ENCODE measurements around the gene YWHAQ.
A peak's percentile ranks its signal among the peaks of the same experiment; 100 is the strongest.

Gene YWHAQ

DNA sequence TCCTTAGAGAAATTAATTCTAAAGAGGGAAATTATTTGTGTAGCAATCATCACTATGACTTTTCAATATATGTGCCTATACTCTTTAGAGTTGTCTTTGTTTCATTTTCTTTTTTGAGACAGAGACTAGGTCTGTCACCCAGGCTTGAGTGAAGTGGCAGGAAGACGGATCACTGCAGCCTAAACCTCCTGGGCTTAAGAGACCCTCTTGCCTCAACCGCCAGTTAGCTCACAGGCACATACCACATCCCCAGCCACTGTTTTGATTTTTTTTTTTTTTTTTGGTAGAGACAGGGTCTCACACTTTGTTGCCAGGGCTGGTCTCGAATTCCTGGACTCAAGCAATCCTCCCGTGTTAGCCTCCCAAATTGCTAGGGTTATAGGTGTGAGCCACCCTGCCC lies 12.4 kb downstream of the YWHAQ start:
- ATAC-seq: no peak
- TF ChIP-seq, protein P1, sequence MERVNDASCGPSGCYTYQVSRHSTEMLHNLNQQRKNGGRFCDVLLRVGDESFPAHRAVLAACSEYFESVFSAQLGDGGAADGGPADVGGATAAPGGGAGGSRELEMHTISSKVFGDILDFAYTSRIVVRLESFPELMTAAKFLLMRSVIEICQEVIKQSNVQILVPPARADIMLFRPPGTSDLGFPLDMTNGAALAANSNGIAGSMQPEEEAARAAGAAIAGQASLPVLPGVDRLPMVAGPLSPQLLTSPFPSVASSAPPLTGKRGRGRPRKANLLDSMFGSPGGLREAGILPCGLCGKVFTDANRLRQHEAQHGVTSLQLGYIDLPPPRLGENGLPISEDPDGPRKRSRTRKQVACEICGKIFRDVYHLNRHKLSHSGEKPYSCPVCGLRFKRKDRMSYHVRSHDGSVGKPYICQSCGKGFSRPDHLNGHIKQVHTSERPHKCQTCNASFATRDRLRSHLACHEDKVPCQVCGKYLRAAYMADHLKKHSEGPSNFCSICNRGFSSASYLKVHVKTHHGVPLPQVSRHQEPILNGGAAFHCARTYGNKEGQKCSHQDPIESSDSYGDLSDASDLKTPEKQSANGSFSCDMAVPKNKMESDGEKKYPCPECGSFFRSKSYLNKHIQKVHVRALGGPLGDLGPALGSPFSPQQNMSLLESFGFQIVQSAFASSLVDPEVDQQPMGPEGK (CRISPR knock-in tag; IDR thresholded peaks at IDR 0.05; ENCODE audit: borderline replicate concordance): no peak
- no peak for TF ChIP-seq ZNF8 (CRISPR knock-in tag; IDR thresholded peaks at IDR 0.05)
- no peak for TF ChIP-seq ZC3H10 (CRISPR knock-in tag; IDR thresholded peaks at IDR 0.05)
- no peak for TF ChIP-seq ARNTL (CRISPR knock-in tag; IDR thresholded peaks at IDR 0.05; ENCODE audit: borderline replicate concordance, low read depth)
- no peak for TF ChIP-seq TOX (CRISPR knock-in tag; IDR thresholded peaks at IDR 0.05; ENCODE audit: borderline replicate concordance)
- TF ChIP-seq SNAI2 (CRISPR knock-in tag; IDR thresholded peaks at IDR 0.05): no peak
- no peak for TF ChIP-seq ZNF70 (CRISPR knock-in tag; IDR thresholded peaks at IDR 0.05)
- TF ChIP-seq, protein P2, sequence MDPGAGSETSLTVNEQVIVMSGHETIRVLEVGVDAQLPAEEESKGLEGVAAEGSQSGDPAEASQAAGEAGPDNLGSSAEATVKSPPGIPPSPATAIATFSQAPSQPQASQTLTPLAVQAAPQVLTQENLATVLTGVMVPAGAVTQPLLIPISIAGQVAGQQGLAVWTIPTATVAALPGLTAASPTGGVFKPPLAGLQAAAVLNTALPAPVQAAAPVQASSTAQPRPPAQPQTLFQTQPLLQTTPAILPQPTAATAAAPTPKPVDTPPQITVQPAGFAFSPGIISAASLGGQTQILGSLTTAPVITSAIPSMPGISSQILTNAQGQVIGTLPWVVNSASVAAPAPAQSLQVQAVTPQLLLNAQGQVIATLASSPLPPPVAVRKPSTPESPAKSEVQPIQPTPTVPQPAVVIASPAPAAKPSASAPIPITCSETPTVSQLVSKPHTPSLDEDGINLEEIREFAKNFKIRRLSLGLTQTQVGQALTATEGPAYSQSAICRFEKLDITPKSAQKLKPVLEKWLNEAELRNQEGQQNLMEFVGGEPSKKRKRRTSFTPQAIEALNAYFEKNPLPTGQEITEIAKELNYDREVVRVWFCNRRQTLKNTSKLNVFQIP (CRISPR knock-in tag; IDR thresholded peaks at IDR 0.05; ENCODE audit: borderline replicate concordance, low read depth): no peak
- TF ChIP-seq, protein P3, sequence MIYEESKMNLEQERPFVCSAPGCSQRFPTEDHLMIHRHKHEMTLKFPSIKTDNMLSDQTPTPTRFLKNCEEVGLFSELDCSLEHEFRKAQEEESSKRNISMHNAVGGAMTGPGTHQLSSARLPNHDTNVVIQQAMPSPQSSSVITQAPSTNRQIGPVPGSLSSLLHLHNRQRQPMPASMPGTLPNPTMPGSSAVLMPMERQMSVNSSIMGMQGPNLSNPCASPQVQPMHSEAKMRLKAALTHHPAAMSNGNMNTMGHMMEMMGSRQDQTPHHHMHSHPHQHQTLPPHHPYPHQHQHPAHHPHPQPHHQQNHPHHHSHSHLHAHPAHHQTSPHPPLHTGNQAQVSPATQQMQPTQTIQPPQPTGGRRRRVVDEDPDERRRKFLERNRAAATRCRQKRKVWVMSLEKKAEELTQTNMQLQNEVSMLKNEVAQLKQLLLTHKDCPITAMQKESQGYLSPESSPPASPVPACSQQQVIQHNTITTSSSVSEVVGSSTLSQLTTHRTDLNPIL (CRISPR knock-in tag; IDR thresholded peaks at IDR 0.05; ENCODE audit: low read depth): no peak
- no peak for TF ChIP-seq BACH2 (CRISPR knock-in tag; IDR thresholded peaks at IDR 0.05; ENCODE audit: borderline replicate concordance)
- TF ChIP-seq ISL1 (CRISPR knock-in tag; IDR thresholded peaks at IDR 0.05): no peak
- TF ChIP-seq, protein P4, sequence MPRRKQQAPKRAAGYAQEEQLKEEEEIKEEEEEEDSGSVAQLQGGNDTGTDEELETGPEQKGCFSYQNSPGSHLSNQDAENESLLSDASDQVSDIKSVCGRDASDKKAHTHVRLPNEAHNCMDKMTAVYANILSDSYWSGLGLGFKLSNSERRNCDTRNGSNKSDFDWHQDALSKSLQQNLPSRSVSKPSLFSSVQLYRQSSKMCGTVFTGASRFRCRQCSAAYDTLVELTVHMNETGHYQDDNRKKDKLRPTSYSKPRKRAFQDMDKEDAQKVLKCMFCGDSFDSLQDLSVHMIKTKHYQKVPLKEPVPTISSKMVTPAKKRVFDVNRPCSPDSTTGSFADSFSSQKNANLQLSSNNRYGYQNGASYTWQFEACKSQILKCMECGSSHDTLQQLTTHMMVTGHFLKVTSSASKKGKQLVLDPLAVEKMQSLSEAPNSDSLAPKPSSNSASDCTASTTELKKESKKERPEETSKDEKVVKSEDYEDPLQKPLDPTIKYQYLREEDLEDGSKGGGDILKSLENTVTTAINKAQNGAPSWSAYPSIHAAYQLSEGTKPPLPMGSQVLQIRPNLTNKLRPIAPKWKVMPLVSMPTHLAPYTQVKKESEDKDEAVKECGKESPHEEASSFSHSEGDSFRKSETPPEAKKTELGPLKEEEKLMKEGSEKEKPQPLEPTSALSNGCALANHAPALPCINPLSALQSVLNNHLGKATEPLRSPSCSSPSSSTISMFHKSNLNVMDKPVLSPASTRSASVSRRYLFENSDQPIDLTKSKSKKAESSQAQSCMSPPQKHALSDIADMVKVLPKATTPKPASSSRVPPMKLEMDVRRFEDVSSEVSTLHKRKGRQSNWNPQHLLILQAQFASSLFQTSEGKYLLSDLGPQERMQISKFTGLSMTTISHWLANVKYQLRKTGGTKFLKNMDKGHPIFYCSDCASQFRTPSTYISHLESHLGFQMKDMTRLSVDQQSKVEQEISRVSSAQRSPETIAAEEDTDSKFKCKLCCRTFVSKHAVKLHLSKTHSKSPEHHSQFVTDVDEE (CRISPR knock-in tag; IDR thresholded peaks at IDR 0.05): no peak
- TF ChIP-seq RARB (CRISPR knock-in tag; IDR thresholded peaks at IDR 0.05): no peak
- no peak for TF ChIP-seq GLIS3 (CRISPR knock-in tag; IDR thresholded peaks at IDR 0.05)
- TF ChIP-seq ZFP3 (CRISPR knock-in tag; IDR thresholded peaks at IDR 0.05): no peak

DNA sequence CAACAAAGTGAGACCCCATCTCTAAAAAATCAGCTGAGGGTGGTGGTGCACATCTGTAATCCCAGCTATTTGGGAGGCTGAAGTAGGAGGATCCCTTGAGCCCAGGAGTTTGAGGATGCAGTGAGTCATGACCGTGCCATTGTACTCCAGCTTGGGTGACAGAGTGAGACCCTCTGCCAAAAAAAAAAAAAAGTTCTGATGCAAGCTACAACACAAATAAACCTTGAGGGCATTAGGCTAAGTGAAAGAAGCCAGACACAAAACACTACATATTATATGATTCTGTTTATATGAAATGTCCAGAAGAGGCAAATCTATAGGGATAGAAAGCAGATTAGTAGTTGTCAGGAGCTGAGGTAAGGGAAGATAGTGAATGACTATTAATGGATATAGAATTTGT lies 13.0 kb downstream of the YWHAQ start:
- peak; percentile 22; the same call in 1 of the 3 replicates for ATAC-seq
- TF ChIP-seq TCF4 (CRISPR knock-in tag; IDR thresholded peaks at IDR 0.05; ENCODE audit: borderline replicate concordance) (0 out of 2 replicates have a peak, but pooled peaks have one; percentile 46), ISL1 (CRISPR knock-in tag; IDR thresholded peaks at IDR 0.05) (peak; percentile 17; the same call in 1 of the 2 replicates), SNAI2 (CRISPR knock-in tag; IDR thresholded peaks at IDR 0.05) (no peak)

DNA sequence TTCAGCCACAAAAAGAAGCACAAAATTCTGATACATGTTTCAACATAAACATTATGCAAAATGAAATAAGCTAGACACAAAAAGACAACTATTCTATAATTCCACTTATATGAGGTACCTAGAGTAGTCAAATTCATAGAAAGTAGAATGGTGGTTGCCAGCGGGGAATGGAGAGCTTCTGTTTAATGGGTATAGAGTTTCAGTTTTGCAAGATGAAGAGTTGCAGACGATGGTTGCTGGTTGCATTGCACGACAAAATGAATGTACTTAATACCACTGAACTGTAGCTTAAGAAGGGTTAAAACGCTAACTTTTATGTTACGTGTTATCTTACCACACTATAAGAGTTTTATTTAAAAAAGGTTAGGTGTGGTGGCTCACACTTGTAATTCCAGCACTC lies 13.5 kb downstream of the YWHAQ start:
- TF ChIP-seq GLIS3 (CRISPR knock-in tag; IDR thresholded peaks at IDR 0.05) (no peak), TOX (CRISPR knock-in tag; IDR thresholded peaks at IDR 0.05; ENCODE audit: borderline replicate concordance) (no peak), PPARA (CRISPR knock-in tag; IDR thresholded peaks at IDR 0.05; ENCODE audit: borderline replicate concordance) (no peak), OSR1 (CRISPR knock-in tag; IDR thresholded peaks at IDR 0.05) (no peak), BACH2 (CRISPR knock-in tag; IDR thresholded peaks at IDR 0.05; ENCODE audit: borderline replicate concordance) (no peak), ZFP3 (CRISPR knock-in tag; IDR thresholded peaks at IDR 0.05) (no peak)
- TF ChIP-seq, protein P5, sequence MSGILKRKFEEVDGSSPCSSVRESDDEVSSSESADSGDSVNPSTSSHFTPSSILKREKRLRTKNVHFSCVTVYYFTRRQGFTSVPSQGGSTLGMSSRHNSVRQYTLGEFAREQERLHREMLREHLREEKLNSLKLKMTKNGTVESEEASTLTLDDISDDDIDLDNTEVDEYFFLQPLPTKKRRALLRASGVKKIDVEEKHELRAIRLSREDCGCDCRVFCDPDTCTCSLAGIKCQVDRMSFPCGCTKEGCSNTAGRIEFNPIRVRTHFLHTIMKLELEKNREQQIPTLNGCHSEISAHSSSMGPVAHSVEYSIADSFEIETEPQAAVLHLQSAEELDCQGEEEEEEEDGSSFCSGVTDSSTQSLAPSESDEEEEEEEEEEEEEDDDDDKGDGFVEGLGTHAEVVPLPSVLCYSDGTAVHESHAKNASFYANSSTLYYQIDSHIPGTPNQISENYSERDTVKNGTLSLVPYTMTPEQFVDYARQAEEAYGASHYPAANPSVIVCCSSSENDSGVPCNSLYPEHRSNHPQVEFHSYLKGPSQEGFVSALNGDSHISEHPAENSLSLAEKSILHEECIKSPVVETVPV (CRISPR knock-in tag; IDR thresholded peaks at IDR 0.05): no peak
- no peak for ATAC-seq

DNA sequence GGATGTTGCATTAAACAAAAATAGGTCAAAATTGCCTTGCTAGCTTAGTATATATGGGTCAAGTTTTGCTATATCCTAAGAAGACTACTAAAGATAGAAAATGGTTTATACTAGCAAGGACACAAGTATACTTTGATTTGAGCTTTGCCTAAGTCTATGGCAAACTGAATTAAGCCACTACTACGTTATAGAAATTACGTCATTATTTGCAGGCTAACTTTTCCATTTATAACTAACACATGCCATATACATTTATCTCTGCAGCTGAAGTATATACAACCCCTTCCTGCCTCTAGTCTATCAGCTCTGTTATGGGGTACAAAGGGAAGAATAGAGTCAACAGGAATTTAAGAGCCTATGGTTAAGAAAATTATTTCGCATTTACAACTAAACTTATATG lies 16.2 kb downstream of the YWHAQ start:
- ATAC-seq: no peak
- TF ChIP-seq, protein P4 (CRISPR knock-in tag; IDR thresholded peaks at IDR 0.05): no peak
- TF ChIP-seq ISL1 (CRISPR knock-in tag; IDR thresholded peaks at IDR 0.05) (no peak), TOX (CRISPR knock-in tag; IDR thresholded peaks at IDR 0.05; ENCODE audit: borderline replicate concordance) (no peak), ARNTL (CRISPR knock-in tag; IDR thresholded peaks at IDR 0.05; ENCODE audit: borderline replicate concordance, low read depth) (no peak), ZFP3 (CRISPR knock-in tag; IDR thresholded peaks at IDR 0.05) (no peak), ZFP30 (CRISPR knock-in tag; IDR thresholded peaks at IDR 0.05) (no peak), GLIS3 (CRISPR knock-in tag; IDR thresholded peaks at IDR 0.05) (no peak), TCF4 (CRISPR knock-in tag; IDR thresholded peaks at IDR 0.05; ENCODE audit: borderline replicate concordance) (no peak), PPARA (CRISPR knock-in tag; IDR thresholded peaks at IDR 0.05; ENCODE audit: borderline replicate concordance) (no peak), ZNF8 (CRISPR knock-in tag; IDR thresholded peaks at IDR 0.05) (no peak), SNAI2 (CRISPR knock-in tag; IDR thresholded peaks at IDR 0.05) (no peak), OSR1 (CRISPR knock-in tag; IDR thresholded peaks at IDR 0.05) (no peak)
- TF ChIP-seq, protein P1 (CRISPR knock-in tag; IDR thresholded peaks at IDR 0.05; ENCODE audit: borderline replicate concordance): no peak

Data from SK-N-SH treated with all-trans-retinoic acid at 6 μM for 48 hours (cell line).